SW480 (cell line): ENCODE data around the gene TCEA2.

ENCODE experiments used
- DNase-seq: peaks from one replicate; pipeline ENCODE4 v3.0.0-alpha.2; 2016; ENCODE audit warnings: low spot score

Gene TCEA2

DNA sequence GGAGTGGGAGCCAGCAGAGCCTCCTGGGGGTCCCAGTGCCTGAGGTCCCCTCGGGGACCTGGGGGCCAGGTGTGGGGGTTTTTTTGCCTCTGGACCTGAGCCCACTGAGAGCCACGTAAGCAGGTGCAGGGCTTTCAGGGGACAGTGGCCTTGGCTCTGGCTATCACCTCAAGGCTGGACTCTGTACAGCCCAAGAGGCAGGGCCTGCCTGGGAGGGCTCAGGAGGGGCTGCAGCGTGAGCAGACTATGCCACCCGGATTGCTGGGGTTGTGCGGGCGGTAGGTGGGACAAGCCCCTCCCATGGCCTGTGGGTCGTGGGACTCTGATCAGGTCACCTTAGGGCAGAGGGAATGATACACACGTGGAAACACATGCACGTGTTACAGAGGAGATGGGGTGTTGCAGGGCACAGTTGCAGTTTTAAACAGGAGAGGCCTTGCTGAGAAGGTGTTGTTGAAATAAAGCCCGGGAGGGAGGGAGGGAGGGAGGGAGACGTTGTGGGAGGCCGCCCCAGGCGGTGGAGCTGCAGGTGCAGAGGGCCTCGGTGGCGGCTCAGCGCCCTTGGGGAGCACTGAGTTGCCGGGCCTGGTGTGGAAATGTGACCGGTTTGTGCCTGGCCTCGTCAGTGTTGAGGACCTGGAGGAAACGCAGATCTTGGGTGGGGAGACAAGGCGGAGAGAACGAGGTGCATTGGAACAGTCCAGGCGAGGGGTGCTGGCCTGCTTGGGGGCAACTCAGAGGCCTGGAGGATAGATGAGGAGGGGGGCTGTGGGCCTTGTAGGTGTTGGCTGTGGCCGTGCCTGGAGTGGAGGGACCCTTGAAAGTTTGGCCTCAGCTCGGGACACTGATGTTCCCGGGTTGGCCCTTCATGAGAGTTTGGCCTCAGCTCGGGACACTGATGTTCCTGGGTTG, 2.3 kb downstream of the TCEA2 start:
- DNase-seq: no peak

DNA sequence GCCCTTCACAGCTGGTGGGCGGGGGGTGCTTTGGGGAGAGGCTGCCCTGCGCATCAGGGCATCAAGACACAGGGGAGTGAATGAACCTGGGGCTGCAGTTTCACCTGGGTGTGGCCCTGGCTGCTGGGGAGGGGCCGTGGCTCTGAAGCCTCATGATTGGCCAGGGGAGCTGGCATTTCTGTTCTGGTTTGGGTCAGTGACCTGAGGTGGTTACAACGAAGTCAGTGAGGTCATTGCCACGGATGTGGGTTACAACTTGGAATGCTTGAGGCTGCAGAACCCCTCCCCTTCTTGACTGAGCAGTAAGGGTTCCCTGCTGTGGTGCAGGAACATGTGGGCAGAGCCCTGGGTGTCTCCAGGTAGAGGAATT, 3.0 kb downstream of the TCEA2 start:
- peak; percentile 96 for DNase-seq

DNA sequence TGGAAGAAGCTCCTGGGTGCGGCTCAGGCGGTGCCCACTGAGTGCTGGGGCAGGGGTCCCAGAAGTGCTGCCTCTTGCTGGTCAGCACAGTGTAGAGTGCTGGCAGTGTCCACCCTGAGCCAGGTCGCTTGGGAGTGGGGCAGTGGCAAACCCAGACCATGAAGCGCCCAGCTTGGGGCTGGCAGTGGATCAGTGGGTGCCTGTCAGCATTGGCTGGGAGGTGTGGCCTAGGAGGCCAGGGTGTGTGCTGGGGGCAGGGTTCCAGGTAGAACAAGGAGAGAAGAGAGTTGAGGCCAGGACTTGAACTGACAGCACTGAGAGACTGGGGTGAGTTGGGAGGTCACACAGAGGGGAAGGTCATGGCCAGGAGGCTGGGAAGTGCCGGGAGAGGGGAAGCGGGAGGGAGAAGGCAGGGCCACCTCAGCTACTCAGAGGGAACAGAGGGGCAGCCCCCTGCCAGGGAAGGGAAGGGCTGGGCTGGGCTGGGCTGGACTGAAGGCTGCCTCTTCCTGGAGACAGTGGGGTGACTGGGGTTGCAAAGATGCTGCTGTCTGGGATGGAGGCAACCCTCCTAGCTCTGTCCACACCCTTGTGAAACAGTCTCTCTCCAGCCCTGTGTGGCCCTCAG, 4.1 kb downstream of the TCEA2 start:
- DNase-seq: no peak

DNA sequence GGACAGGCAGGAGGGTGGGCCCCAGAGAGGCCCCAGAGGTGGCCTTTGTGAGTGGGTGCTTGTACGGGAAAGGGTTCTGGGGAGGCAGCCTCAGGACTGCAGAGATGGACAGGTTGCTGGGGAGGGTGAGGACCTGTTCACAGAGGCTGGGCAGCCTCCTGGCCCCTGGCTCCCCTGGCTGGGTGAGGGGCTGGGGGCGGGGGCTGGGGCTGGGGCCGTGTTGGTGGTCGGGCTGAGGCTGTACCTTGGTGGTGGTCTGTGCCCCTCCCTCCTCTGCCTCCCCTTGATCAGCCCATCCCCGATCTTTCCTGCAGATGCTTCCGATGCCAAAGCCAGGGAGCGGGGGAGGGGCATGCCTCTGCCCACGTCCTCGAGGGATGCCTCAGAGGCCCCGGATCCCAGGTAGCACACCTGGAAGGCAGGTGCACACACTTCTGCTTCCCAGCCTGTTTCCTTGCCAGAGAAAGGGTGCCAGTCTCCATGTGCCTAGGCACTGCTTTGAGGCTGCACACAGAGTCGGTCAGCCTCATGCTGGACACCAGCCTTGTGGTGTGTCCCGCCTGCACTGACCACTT, 4.8 kb downstream of the TCEA2 start:
- no peak for DNase-seq

DNA sequence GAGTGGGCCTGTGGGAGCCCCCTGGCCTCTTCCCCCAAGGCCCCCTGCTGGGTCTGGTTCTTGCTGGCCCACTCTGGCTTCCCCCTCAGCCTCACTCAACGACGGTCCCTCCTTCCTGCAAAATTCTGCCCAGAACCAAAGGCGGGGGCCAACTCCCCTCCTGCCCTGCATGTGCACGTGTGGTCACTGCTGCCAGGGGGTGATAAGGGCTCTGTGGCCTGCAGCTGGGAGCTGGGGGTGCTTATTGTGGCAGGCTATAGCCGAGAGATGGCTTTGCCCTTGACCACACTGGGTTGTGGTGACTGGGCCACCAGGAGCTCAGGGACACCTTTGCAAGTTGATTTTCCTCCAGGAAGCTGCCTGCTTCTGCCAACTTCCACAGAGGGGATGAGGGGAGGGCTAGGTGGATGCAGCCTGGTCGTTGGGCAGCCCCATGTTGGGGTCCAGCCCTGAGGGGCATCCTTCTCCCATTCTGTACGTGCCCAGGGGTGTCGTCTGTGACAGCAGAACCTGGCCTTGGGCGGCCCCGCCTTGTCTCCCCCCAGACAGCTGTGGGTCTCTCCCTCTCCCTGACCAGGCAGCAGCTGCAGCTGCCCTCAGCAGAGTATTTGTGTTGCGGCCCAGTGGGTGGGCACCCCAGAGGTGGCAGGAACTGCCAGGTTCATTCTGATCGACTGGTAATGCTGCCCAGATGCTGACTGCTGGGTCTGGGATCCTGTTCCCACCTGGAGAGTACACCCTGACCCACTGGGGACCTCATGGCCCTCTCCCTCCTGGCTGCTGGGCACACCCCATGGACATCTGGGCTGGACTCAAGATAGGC, 5.6 kb downstream of the TCEA2 start:
- no peak for DNase-seq

DNA sequence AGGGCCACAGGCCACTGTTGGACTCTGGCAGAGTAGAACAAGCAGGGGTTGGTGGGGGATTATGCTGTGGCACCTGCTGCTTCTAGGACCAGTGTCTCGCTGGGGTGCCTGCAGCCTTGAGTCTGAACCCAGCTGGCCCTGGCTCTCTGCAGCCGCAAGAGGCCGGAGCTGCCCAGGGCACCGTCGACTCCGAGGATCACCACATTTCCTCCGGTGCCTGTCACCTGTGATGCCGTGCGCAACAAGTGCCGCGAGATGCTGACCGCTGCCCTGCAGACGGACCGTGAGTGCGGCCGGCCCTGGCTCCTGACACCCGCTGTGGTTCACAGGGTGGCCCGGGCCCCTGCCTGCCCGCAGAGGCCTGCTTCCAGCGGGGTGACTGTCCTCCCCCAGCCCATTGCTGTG, 6.2 kb downstream of the TCEA2 start:
- DNase-seq: no peak

DNA sequence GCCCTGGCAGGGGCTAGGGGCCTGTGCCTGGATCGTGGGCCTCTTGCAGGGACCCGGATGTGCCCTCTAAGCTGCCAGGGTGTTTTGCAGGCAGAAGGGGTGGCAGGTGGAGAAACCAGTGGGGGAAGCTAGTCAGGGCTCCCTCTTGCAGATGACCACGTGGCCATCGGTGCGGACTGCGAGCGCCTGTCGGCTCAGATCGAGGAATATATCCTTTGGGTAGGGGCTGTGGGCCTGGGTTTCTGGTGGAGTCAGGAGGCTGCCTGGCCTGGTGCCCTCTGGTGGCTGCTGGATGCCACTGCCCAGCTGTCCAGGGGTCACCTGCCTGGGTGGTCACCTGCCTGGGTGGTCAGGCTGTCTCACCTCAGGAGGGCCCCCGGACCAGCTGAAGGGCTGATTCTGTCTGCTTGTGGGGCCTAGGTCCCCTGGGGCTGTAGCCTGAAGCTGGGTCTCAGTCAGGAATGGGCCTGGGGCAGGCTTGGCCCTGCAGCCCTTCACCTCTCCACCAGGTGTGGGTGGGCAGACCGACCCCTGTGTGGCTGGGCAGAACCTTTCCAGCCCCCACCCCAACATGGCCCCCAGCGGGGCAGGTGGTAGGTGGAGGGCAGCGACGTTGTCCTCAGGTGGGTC, 6.7 kb downstream of the TCEA2 start:
- DNase-seq: no peak

DNA sequence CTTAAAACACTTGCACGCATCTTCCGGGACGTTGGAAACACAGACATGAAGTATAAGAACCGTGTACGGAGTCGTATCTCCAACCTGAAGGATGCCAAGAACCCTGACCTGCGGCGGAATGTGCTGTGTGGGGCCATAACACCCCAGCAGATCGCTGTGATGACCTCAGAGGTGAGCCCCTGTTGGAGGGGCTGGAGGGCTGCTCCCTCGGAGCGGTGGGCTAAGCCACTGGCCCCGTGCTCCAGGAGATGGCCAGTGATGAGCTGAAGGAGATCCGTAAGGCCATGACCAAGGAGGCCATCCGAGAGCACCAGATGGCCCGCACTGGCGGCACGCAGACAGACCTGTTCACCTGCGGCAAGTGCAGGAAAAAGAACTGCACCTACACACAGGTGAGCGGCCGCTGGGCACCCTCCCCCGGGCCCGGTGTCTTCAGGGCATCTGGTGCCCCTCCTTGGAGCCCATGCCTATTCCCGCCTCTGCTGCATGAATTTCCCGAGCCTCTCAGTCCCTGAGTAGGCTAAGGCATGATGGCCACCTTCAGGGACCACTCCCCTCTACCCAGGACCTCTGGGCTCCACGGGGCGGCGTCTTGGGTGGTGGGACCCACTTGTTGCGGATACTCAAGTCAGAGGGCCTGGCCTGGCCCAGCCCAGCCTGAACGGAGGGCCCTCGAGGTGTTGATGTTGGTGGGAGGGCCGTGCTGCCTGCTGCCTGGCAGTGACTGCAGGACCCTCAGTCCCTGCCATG, 7.4 kb downstream of the TCEA2 start:
- DNase-seq: no peak

DNA sequence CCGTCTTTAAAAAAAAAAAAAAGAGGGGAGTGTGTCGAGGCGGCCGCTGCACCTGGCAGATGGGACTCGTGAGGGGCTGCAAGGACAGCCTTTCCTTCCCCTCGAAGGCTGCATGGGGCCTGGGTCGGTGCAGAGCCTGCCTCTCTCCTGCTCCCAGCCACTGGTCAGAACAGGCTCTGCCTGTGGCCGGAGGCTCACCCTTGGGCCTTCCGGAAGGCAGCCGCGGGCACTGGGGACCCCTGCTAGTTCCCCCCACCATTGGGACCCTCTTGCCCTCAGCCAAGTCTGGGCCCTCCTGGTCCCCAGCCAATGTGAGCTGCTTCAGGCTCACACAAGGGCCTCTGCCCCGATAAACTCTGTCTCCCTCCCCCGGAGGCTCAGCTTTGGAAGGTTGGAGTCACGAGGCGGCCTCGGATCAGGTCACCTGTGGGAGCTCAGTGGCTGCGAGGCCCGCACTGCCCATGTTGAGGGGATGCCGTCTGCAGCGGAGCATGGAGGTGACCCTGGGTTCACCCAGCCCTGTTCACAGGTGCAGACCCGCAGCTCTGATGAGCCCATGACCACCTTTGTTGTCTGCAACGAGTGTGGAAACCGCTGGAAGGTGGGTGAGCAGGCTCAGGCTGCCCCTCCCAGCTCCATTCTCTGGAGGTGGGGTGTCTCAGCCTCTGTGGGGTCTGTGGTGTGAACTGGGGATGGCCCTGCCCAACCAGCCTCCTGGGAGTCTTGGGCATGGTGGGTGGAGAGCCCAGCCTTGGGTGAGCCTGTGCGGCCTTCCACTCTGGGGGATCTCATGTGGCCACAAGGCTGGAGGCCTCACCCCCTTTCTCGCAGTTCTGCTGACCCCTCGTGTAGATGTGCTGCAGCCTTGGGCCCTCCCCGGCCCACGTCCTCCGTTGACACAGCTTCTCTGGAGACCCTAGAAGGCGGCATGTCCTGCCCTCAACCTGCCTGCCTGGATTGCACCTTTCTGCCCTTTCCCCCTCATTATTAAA, 8.6 kb downstream of the TCEA2 start:
- DNase-seq: no peak

DNA sequence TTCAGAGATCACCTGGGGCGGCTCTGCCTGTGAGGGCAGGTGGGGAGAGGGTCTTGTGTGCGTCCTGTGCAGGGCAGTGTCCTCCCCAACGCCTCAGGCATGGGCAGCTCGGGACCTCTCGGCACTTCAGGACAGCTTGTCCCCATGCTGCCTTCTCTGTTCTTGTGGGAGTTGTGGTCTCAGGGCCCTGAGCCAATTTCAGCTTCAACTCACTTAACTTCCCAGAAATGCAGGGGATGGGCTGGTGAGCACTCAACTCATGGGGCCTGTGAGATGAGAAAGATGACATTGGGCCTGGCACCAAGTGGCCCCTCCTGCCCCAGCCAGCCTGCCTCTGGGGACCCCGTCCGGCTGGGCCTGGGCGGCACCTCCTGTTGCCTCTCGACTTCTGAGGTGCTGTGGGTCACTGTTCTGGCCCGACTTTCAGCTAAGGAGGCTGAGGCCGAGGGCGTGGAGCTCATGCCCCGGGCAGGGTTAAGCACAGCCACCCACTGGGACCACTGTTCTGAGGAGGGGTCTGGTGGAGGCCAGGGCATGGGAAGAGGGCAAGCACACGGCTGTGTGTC, 9.6 kb downstream of the TCEA2 start:
- no peak for DNase-seq

DNA sequence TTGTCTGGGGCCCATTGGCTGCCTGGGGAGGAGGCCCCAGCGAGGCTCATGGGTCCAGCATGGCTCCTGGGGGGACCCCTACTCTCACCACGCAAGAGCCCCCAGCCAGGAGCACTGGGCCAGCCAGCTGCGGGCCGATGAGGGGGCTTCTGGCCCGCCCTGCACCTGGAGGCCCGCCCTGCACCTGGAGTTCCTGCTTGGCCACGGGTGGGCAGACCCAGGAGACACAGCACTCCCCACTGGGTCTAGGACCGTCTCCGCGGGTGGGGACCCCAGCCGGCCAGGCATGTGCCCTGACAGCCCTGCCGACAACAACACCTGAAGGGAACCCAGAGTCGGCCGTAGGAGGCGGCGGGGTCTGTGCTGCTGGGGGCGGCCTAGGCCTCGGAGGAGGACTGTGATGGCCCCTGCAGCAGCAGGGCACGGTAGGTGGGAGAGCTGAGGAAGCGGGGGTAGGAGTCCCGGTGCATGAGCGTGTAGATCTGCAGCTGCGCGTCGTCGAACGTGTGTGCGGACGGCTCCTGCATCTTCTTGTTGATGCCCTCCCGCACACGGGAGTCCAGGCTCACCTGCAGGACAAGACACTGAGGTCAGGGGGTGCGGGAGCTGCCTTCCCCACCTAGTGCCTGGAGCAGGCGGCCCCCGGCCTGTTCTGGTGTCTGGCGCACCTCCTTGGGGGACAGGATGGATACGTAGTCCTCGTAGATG, 10.6 kb downstream of the TCEA2 start:
- DNase-seq: no peak

DNA sequence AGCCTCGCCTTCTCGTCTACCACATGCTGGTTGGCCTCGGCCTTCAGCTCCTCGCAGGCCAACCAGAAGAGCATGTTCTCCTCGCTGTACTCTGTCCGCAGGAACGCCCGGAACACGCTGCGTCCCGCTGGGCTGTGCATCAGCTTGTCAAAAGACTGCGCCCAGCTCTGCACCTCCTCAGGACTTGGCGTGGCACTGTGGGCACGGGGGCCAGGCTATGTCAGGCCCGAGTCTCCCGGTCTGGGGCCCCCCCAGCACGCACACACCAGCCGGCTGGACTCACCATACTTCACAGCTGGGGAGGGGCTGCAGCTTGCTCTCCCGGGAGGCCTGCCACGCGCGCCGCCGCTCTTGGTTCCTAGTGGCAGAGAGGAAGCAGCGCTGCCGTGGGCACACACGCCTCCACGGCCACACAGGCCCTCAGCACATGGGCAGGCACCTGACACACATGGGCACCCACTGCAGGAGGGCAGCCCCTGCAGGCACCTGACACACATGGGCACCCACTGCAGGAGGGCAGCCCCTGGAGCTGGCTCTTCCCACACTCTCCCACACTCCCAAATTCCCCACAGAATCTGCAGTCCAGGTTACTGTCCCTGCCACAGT, 11.3 kb downstream of the TCEA2 start:
- no peak for DNase-seq

DNA sequence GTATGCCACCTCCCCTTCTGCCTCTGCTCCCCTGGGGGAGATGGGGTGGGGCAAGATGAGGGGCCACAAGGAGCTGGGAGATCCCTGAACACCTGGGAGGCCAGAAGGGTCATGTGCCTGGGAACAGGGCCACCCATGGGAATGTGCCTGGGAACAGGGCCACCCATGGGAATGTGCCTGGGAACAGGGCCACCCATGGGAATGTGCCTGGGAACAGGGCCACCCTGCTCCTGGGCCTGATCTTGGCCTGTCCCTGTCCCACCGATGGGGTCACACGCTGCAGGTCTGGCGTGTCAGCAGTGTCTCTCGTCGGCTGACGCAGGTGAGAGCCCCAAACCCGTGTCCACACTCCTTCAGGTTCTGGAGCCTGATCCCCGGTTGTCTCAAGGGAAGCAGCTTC, 12.0 kb downstream of the TCEA2 start:
- DNase-seq: no peak

DNA sequence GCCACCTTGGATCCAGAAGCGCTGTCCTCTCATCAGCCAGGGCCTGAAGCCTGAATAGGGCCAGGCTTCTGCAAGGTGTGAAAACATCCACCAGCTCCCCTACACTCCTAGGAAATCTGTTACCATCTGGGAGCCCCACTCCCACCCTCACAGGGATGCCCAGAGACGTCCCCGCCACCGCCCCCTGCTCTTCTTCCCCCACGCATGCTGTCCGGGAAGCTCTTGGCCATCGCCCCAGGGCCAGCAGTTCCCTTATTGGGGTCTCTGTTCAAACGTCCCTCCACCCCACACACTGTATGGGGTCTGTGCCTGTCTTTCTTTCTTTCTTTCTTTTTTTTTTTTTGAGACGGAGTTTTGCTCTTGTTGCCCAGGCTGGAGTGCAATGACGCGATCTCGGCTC, 12.6 kb downstream of the TCEA2 start:
- DNase-seq: no peak

DNA sequence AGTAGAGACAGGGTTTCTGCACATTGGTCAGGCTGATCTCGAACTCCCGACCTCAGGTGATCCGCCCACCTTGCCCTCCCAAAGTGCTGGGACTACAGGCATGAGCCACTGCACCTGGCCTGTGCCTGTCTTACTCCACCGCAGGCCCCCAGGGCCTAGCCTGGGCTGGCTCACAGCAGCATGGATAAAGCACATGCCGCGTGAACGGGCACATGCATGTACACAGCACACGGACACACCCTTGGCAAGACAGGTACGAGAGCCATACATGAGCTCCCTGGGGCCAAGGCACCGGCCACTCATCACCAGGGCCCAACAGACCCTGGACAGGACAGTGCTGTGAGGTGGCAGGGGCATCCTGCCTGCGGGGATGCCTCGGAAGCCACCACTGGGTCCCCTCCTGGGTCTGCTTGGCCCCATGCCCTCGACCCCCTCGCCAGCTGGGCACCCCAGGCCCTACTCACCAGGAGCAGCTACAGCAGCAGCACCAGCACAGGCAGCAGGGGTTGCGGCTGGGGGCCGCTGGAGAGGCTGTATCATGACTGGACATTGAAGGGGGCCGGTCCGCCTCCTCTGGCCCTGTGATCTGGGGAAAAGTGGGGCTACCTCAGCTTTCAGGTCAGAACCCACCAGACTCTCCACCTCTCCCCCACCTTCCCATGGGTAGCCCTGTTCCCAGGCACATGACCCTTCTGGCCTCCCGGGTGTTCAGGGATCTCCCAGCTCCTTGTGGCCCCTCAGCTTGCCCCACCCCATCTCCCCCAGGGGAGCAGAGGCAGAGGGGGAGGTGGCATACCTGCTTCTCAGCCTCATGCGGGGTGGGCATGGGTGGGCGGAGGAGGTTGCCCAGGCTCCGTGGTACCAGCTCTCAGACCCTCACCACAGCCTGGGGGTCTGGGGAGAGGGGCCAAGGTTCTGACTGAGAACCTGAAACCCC, 13.3 kb downstream of the TCEA2 start:
- no peak for DNase-seq

DNA sequence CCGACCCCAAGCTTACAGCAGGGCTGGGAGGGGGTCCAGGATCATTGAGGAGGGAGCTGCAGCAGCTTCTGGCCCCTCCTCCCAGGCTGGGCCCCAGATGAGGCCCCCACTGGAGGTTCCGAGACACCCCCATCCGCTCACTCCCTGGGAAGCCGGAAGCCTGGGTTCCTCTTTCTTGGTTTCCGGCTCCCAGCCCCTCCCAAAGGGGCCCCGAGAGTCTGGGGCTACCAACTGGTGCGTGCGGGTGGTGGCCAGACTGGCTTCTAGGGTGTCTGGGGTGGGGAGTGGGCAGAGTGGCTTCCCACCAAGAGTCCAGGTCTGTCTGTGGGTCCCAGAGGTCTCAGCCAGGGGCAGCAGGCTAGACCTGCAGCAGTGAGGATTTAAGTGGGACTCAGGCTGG, 14.1 kb downstream of the TCEA2 start:
- DNase-seq: no peak

DNA sequence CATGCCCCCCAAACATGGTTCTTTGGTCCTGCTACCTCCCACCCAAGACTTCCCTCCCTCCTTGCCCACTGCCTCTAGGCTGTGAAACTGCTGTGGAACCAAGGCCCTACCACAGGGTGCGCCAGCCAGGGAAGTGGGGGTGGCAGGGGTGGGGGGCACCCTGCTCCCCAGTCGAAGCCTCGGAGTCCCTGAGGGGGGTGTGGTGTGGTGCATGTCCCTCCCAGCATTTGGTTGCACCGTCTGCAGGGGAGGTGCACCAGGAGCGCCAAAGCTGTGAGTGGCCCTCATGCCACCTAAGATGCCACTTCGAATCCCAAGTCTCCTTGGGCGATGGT, 14.5 kb downstream of the TCEA2 start:
- no peak for DNase-seq
